ENCODE results near the gene SORBS1. TPM values are rescaled to one million over a fixed set of nuclear protein-coding genes. Genes with fewer than 3 reads are reported as not detected.
"Not testable (repeated sequence)": the region's sequence is repeated elsewhere in the genome, so short reads cannot be mapped to it uniquely, and the experiment has no call there.

Gene SORBS1
- total RNA-seq, 2 donors from 2014 or later: 1.4 to 1.6 TPM

GRCh38 chr10:95474228-95475002, 86.8 kb downstream of the SORBS1 start:
- H3K27ac Mint-ChIP-seq: no peak overlapping the region
- DNase-seq (ENCODE audit: low spot score) (no peak), ATAC-seq (no peak)
- H3K36me3 Mint-ChIP-seq: no peaks in the 10 kb centered on the region
- no peaks in the 10 kb centered on the region for H3K4me1 Mint-ChIP-seq (ENCODE audit: low read depth in 2 of 2)
- no peak overlapping the region for H3K4me3 Mint-ChIP-seq
- no peaks in the 10 kb centered on the region for H3K9me3 Mint-ChIP-seq
- H3K27me3 Mint-ChIP-seq: peaks cover under 1 to 3% of the 10 kb centered on the region in 2 donors

- no peaks in the 10 kb centered on the region for H3K4me1 Mint-ChIP-seq (ENCODE audit: low read depth in 2 of 2)
- ATAC-seq: no peak
- H3K4me3 Mint-ChIP-seq: no peak overlapping the region
- H3K9me3 Mint-ChIP-seq: no peaks in the 10 kb centered on the region
- DNase-seq (ENCODE audit: low spot score): no peak
- no peak overlapping the region for H3K27ac Mint-ChIP-seq
- H3K27me3 Mint-ChIP-seq: peaks cover 3 to 15% of the 10 kb centered on the region in 2 donors
- no peaks in the 10 kb centered on the region for H3K36me3 Mint-ChIP-seq
These were observed 88.7 kb downstream of the SORBS1 start for GRCh38 chr10:95472304-95473088.

GRCh38 chr10:95469676-95470075, 91.5 kb downstream of the SORBS1 start:
- Mint-ChIP-seq H3K4me1 (ENCODE audit: low read depth in 2 of 2) (no peaks in the 10 kb centered on the region), H3K36me3 (no peaks in the 10 kb centered on the region), H3K27ac (no peak overlapping the region), H3K9me3 (no peaks in the 10 kb centered on the region), H3K27me3 (peaks cover 6 to 18% of the 10 kb centered on the region in 2 donors), H3K4me3 (no peak overlapping the region)
- DNase-seq (ENCODE audit: low spot score): no peak
- ATAC-seq: no peak

DNA sequence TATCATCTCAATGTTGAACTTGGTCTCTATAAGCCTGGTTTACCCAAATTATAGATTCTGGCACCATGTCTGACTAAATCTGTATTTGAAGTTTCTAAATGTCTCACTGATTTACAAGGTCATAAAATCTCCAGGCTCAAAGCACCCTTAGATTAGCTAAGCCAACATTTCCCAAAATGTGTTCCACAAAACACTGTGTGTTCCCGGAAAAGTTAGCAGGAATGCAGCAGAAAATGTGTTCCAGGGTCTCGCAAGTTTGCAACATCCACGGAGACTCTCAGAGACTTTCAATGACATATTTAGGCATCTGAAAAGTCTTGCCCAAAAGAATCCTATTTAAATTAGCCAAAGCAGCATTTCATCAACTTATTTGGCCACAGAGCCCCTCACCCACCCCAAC, 91.9 kb downstream of the SORBS1 start:
- Mint-ChIP-seq H3K4me1 (ENCODE audit: low read depth in 2 of 2) (no peaks in the 10 kb centered on the region), H3K9me3 (no peaks in the 10 kb centered on the region), H3K27me3 (peaks cover 10 to 22% of the 10 kb centered on the region in 2 donors), H3K27ac (no peak overlapping the region), H3K36me3 (no peaks in the 10 kb centered on the region), H3K4me3 (no peak overlapping the region)
- DNase-seq (ENCODE audit: low spot score): no peak
- no peak for ATAC-seq

DNA sequence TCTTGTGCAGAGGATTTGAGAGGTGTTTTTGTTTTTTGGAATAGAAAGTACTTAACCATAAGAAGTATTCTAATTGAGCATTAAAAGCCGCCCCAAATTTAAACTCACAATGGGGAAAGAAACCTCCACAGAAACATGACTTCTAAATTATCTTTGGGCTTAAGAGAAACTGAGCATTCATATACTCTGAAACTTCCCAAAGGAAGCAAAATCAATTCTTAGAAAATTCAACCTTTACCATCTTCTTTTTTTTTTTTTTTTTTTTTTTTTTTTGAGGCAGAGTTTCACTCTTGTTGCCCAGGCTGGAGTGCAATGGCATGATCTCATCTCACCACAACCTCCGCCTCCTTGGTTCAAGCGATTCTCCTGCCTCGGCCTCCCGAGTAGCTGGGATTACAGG, 93.5 kb downstream of the SORBS1 start:
- H3K27me3 Mint-ChIP-seq: peaks cover 14 to 29% of the 10 kb centered on the region in 2 donors

GRCh38 chr10:95467162-95467599, 94.0 kb downstream of the SORBS1 start:
- no peak for ATAC-seq
- no peaks in the 10 kb centered on the region for H3K4me1 Mint-ChIP-seq (ENCODE audit: low read depth in 2 of 2)
- H3K27me3 Mint-ChIP-seq: peaks cover 14 to 29% of the 10 kb centered on the region in 2 donors
- no peak overlapping the region for H3K4me3 Mint-ChIP-seq
- DNase-seq (ENCODE audit: low spot score): no peak
- no peaks in the 10 kb centered on the region for H3K36me3 Mint-ChIP-seq
- no peak overlapping the region for H3K27ac Mint-ChIP-seq
- no peaks in the 10 kb centered on the region for H3K9me3 Mint-ChIP-seq

More for the DNA sequence above, 93.5 kb downstream of the SORBS1 start:
- not testable (repeated sequence) for ATAC-seq; H3K9me3 Mint-ChIP-seq; H3K27ac Mint-ChIP-seq; H3K4me3 Mint-ChIP-seq; H3K36me3 Mint-ChIP-seq; DNase-seq (ENCODE audit: low spot score); H3K4me1 Mint-ChIP-seq (ENCODE audit: low read depth in 2 of 2)

DNA sequence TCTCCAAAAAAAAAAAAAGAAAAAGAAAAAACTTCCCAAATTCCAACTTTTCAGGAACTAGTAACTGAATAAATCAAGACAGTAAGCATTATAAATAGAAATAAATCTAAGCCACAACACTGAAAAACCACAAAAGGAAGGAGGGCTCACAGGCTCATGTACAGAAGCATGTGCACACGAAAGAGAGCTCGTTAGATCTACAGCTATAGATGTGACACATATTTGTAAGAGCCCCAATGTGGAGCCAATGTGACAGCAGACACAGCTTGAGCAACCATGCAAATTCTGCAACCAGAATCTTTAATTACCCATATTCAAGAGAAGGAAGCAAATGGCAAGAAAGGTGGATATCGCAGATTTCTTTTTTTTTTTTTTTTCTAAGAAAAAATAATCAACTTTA, 94.7 kb downstream of the SORBS1 start:
- no peaks in the 10 kb centered on the region for H3K36me3 Mint-ChIP-seq
- H3K4me3 Mint-ChIP-seq: no peak overlapping the region
- peaks cover 14 to 29% of the 10 kb centered on the region in 2 donors for H3K27me3 Mint-ChIP-seq
- H3K4me1 Mint-ChIP-seq (ENCODE audit: low read depth in 2 of 2): no peaks in the 10 kb centered on the region
- H3K27ac Mint-ChIP-seq: no peak overlapping the region
- no peaks in the 10 kb centered on the region for H3K9me3 Mint-ChIP-seq
- DNase-seq (ENCODE audit: low spot score) (no peak), ATAC-seq (no peak)

DNA sequence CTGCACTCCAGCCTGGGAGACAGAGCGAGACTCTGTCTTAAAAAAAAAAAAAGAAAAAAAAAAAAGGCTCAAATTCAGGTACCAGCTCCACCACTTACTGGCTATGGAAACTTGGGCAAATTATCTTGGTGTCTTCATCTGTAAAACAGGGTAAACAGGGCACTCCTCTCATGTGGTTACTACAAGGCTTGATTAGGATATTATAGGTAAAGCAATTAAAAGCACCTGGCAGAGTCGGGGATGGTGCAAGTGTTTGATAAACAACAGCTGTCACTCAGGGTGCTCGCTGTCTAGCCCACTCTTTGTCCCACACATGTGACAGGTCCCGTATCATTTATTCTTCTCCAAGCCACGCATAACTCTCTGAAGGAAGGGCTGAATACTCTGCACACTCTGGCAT, 96.9 kb downstream of the SORBS1 start:
- H3K4me3 Mint-ChIP-seq: no peak overlapping the region

DNA sequence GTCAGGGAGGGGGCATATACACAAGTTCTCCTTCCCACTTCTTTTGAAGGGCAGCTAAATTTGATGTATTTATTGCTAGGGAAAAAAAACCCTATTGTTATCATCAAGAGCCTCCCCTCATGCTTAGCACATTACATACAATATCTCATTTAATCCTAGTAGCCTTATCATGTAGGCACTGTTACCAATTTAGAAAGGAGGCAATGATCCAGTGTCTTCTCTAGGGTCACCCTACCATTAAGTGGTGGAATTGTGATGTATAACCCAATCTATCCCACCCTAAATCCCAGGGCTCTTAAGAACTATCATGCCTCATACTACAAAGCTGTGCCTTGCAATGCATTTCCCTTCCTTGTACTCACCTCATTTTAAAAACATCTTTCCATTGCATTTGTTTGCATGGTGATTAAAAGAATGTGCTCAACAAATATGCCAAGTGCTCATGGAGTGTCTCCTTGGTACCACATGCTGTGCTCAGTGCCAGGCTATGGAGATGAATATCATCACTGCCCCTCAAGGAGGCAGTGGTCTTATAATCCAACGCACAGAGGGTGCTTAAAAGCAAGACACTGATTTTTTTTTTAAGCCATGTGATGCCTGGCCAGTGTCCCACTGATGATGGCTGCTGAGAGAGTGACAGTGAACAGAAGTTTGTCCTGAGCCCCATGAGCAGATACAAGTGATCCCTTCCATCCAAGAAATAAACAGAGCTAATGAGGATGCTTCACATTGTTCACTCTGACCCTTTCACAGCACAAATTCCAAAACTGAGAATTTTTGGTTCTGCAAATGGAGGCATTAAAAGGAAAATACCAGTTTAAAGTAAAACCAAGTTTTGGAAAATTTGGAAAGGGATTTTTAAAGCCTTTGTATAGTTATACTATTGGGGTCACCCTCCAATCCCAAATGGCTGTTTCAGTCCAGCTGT, 98.2 kb downstream of the SORBS1 start:
- Mint-ChIP-seq H3K4me3 (no peak overlapping the region), H3K27me3 (peaks cover 16 to 26% of the 10 kb centered on the region in 2 donors)
- no peak for DNase-seq (ENCODE audit: low spot score)

More for the DNA sequence above, 96.9 kb downstream of the SORBS1 start:
- Mint-ChIP-seq H3K27ac (no peak overlapping the region), H3K9me3 (no peaks in the 10 kb centered on the region), H3K36me3 (no peaks in the 10 kb centered on the region), H3K27me3 (peaks cover 14 to 35% of the 10 kb centered on the region in 2 donors), H3K4me1 (ENCODE audit: low read depth in 2 of 2) (no peaks in the 10 kb centered on the region)
- DNase-seq (ENCODE audit: low spot score) (no peak), ATAC-seq (no peak)

GRCh38 chr10:95461611-95462010, 99.6 kb downstream of the SORBS1 start:
- Mint-ChIP-seq H3K36me3 (no peaks in the 10 kb centered on the region), H3K27me3 (peaks cover 16 to 33% of the 10 kb centered on the region in 2 donors), H3K9me3 (no peaks in the 10 kb centered on the region), H3K4me3 (no peak overlapping the region), H3K27ac (no peak overlapping the region), H3K4me1 (ENCODE audit: low read depth in 2 of 2) (no peaks in the 10 kb centered on the region)
- DNase-seq (ENCODE audit: low spot score) (no peak), ATAC-seq (no peak)

More for the DNA sequence above, 98.2 kb downstream of the SORBS1 start:
- Mint-ChIP-seq H3K36me3 (no peaks in the 10 kb centered on the region), H3K4me1 (ENCODE audit: low read depth in 2 of 2) (no peaks in the 10 kb centered on the region), H3K9me3 (no peaks in the 10 kb centered on the region), H3K27ac (no peak overlapping the region)
- ATAC-seq: no peak

GRCh38 chr10:95459446-95460045, 101.6 kb downstream of the SORBS1 start:
- peaks cover 12 to 37% of the 10 kb centered on the region in 2 donors for H3K27me3 Mint-ChIP-seq
- H3K4me3 Mint-ChIP-seq: no peak overlapping the region
- ATAC-seq (no peak), DNase-seq (ENCODE audit: low spot score) (no peak)
- no peaks in the 10 kb centered on the region for H3K4me1 Mint-ChIP-seq (ENCODE audit: low read depth in 2 of 2)
- no peaks in the 10 kb centered on the region for H3K36me3 Mint-ChIP-seq
- no peak overlapping the region for H3K27ac Mint-ChIP-seq
- H3K9me3 Mint-ChIP-seq: no peaks in the 10 kb centered on the region

DNA sequence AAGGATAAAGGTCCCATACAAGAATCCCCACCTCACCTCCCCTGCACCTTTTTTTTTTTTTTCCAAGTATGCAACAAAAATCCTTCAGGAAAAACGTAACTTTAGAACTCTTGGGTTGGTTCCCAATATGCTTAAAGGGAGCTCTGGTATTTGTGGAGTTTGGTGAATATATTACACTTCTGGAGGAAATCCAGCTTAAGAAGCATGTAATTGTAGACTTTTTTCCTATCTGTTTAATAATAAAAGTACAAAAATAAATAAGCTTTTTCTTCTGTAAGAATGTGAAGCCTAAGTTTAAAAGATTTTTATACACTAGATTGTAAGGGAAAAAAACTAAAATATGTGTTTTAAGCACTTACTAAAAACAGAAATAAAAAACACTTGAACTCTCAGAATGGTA, 102.3 kb downstream of the SORBS1 start:
- Mint-ChIP-seq H3K36me3 (no peaks in the 10 kb centered on the region), H3K27me3 (peaks cover 8 to 34% of the 10 kb centered on the region in 2 donors), H3K27ac (no peak overlapping the region), H3K4me1 (ENCODE audit: low read depth in 2 of 2) (no peaks in the 10 kb centered on the region), H3K9me3 (no peaks in the 10 kb centered on the region), H3K4me3 (no peak overlapping the region)
- DNase-seq (ENCODE audit: low spot score) (no peak), ATAC-seq (no peak)

GRCh38 chr10:95458014-95458413, 103.2 kb downstream of the SORBS1 start:
- Mint-ChIP-seq H3K4me3 (no peak overlapping the region), H3K4me1 (ENCODE audit: low read depth in 2 of 2) (no peaks in the 10 kb centered on the region), H3K27ac (no peak overlapping the region), H3K27me3 (peaks cover 6 to 31% of the 10 kb centered on the region in 2 donors), H3K36me3 (no peaks in the 10 kb centered on the region), H3K9me3 (no peaks in the 10 kb centered on the region)
- ATAC-seq (no peak), DNase-seq (ENCODE audit: low spot score) (no peak)
